Kidney epithelial cell (primary cell): Measurements from ENCODE around the gene KLRD1. TPM values are rescaled to one million over a fixed set of nuclear protein-coding genes. Genes with fewer than 3 reads are reported as not detected.

Experiments
- DNase-seq: peaks from one replicate; pipeline ENCODE4 v3.0.0-alpha.2; 2010; ENCODE audit warnings: low read depth
- H3K27me3 ChIP-seq: 2 replicates; pipeline ENCODE4 v1.6.0; 2011; ENCODE audit warnings: low read length; ENCODE audit not compliant: control insufficient read depth, insufficient read depth
- H3K36me3 ChIP-seq: 2 replicates; pipeline ENCODE4 v1.5.1; 2011; ENCODE audit warnings: low read length; ENCODE audit not compliant: control insufficient read depth, insufficient read depth
- H3K4me3 ChIP-seq: 2 replicates; pipeline ENCODE4 v1.5.1; 2011; ENCODE audit warnings: low read depth, mild to moderate bottlenecking, control low read depth, low read length
- total RNA-seq: library from RNA; depleted of rRNA; stranded (reverse); fragments of >200 nt; gene quantifications from 2 replicates; pipeline ENCODE4 v1.2.3, GENCODE V29; 2015
- TF ChIP-seq, protein P1 (sequence below): IDR thresholded peaks from 2 replicates; pipeline ENCODE4 v1.5.1; 2011; ENCODE audit warnings: mild to moderate bottlenecking, moderate library complexity, low read length, control low read depth, inconsistent platforms; ENCODE audit not compliant: insufficient read depth, poor library complexity, severe bottlenecking

The KLRD1 gene
- total RNA-seq, 1 donor from 2014 or later: under 0.01 TPM

DNA sequence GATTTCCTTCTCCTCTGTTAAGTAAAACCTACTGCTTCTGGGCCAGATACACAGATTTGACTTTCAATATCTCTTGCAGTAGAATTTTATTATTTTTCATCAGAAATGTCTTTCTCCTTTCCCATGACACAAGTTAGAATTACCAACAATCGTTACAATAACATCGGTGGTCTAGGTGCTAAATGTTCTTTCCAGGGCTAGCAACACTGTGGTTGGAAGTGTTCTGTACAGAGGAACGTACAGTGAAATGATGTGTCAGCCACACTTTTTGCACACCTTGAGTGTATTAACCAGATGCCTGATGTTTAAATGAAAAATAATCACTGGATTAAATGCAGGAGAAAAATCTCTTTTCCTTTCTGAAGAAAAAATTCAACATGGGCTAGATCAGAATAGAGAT lies 27.7 kb upstream of the KLRD1 start:
- no peaks in the 10 kb centered on the region for H3K36me3 ChIP-seq
- H3K4me3 ChIP-seq: no peak overlapping the region
- H3K27me3 ChIP-seq: no peaks in the 10 kb centered on the region
- no peak for DNase-seq
- TF ChIP-seq, protein P1, sequence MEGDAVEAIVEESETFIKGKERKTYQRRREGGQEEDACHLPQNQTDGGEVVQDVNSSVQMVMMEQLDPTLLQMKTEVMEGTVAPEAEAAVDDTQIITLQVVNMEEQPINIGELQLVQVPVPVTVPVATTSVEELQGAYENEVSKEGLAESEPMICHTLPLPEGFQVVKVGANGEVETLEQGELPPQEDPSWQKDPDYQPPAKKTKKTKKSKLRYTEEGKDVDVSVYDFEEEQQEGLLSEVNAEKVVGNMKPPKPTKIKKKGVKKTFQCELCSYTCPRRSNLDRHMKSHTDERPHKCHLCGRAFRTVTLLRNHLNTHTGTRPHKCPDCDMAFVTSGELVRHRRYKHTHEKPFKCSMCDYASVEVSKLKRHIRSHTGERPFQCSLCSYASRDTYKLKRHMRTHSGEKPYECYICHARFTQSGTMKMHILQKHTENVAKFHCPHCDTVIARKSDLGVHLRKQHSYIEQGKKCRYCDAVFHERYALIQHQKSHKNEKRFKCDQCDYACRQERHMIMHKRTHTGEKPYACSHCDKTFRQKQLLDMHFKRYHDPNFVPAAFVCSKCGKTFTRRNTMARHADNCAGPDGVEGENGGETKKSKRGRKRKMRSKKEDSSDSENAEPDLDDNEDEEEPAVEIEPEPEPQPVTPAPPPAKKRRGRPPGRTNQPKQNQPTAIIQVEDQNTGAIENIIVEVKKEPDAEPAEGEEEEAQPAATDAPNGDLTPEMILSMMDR: no peak

DNA sequence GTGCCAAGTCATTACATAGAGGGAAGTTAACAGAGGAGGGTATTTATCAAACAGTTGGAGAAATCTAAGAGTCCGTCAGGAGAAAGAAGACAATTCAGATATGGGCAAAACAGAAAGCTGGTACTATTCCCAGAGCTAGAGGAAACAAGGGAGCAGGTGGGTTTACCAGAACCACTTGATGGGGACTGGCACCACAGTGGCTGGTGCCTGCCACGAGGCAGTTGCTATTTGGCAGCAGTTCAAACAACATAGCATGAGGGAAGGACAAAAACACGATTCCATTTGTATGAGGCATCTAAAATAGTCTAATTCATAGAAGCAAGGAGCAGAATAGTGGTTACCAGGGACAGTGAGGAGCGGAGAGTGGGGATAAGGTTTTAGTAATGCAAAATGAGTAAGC lies 24.6 kb upstream of the KLRD1 start:
- no peak for DNase-seq
- H3K27me3 ChIP-seq: no peaks in the 10 kb centered on the region
- TF ChIP-seq, protein P1: no peak
- no peak overlapping the region for H3K4me3 ChIP-seq
- no peaks in the 10 kb centered on the region for H3K36me3 ChIP-seq

DNA sequence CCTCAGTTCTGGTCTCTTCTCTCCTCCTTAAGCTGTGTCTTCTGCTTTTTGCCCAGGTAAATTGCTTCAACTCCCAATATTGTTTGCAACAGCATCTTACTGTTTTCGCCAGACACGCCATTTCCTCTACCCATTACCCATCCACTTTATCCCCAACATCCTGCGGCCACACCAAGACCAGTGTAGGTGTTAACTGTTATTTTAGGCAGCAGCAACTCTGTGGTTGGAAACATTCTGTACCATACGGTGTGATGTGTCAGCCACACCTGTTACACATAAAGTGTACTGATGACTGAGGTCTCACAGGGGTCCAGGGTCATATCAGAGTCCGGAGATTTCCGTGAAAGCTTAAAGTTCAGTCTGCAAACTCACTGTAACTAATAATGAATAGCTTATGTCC lies 21.8 kb upstream of the KLRD1 start:
- Histone ChIP-seq H3K27me3 (no peaks in the 10 kb centered on the region), H3K36me3 (no peaks in the 10 kb centered on the region), H3K4me3 (no peak overlapping the region)
- no peak for DNase-seq
- TF ChIP-seq, protein P1: no peak

DNA sequence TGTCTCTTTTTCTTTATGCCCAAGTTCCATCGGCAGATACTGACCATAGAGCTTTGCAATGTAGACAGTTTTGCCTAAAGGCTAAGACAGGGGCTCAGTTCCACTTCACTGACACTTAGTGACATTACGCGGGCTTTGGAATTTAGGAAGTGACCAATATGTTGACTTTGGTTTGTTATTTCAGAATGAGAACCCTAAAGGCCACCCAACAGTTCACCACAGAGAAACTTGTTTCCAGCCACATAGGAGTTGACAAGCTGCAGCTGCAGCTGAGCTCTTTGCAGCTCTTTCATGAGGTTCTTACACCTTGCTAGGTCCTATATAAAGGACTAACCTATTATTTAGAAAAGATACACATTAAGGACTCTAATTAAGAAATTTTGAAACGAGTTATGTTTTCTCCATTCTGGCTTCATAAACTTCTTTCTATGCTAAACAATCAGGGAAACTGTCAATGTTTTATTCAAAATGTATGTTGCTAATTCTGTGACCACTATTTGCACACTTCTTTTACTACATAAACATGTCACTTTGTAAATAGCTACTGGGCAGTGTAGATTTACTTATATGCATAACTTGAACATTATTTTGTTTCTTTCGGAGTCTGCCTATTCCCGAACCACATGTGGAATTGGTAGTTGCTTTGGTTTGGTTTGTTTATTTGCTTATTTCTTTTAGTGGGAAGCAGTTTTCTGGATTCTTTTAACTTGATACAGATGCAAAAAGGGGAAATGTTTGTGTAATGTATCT lies 18.5 kb upstream of the KLRD1 start:
- H3K4me3 ChIP-seq: no peak overlapping the region
- no peak for DNase-seq
- H3K36me3 ChIP-seq: no peaks in the 10 kb centered on the region
- TF ChIP-seq, protein P1: no peak
- H3K27me3 ChIP-seq: no peaks in the 10 kb centered on the region

DNA sequence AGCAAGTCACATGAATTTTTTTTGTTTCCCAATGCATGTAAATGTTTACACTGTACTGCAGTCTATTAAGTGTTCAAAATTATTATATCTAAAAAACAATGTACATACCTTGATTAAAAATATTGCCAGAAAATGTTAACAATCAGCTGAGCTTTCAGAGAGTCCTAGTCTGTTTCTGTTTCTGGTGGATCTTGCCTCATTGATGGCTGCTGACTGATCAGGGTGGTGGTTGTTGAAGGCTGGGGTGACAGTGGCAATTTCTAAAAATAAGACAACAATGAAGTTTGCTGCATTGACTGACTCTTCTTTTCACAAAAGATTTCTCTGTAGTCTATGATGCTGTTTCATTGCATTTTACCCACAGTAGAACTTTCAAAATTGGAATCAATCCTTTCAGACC lies 16.6 kb upstream of the KLRD1 start:
- H3K27me3 ChIP-seq: no peaks in the 10 kb centered on the region
- TF ChIP-seq, protein P1: no peak

DNA sequence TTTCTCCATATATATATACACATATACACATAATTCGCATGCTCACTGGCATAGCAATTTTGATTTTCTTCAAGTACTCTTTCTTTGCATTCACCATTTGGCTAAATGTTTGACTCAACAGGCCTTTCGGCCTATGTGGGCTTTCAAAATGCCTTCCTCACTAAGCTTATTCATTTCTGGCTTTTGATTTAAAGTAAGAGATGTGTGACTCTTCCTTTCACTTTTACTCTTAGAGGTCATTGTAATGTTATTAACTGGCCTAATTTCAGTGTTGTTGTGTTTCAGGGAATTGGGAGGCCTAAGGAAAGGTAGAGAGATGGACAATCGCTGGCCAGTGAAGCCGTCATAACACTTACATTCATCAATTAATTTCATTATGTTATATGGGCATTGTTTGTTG lies 14.5 kb upstream of the KLRD1 start:
- Histone ChIP-seq H3K27me3 (no peaks in the 10 kb centered on the region), H3K36me3 (no peaks in the 10 kb centered on the region), H3K4me3 (no peak overlapping the region)
- no peak for DNase-seq
- TF ChIP-seq, protein P1: no peak

More for the DNA sequence above, 16.6 kb upstream of the KLRD1 start:
- H3K36me3 ChIP-seq: no peaks in the 10 kb centered on the region
- DNase-seq: no peak
- no peak overlapping the region for H3K4me3 ChIP-seq
